Amniotic epithelial cell (primary cell): ENCODE results near the gene RETSAT.
"Not testable (repeated sequence)": the region's sequence is repeated elsewhere in the genome, so short reads cannot be mapped to it uniquely, and the experiment has no call there.

ENCODE experiments used
- DNase-seq: peaks from one replicate; pipeline ENCODE4 v3.0.0-alpha.2; 2010; ENCODE audit warnings: low read depth

Gene RETSAT

GRCh38 chr2:85330839-85331636 is 23.3 kb downstream of the RETSAT start:
- no peak for DNase-seq

GRCh38 chr2:85329701-85330100 is 24.6 kb downstream of the RETSAT start:
- not testable (repeated sequence) for DNase-seq

GRCh38 chr2:85329181-85329651 is 25.1 kb downstream of the RETSAT start:
- DNase-seq = no peak

GRCh38 chr2:85327822-85328617 is 26.3 kb downstream of the RETSAT start, which contains the start of gene TGOLN2:
TGOLN2 (minus strand) TSS chr2:85327989; CDS start chr2:85327962, 27 bp downstream.
- DNase-seq = peak; percentile 80

- peak; percentile 33 for DNase-seq
Observed at GRCh38 chr2:85327160-85327821, 27.0 kb downstream of the RETSAT start.

GRCh38 chr2:85326406-85327159 is 27.7 kb downstream of the RETSAT start:
- DNase-seq = peak; percentile 74

- no peak for DNase-seq
Observed at GRCh38 chr2:85325466-85325811, 28.9 kb downstream of the RETSAT start.

GRCh38 chr2:85324639-85325465 is 29.5 kb downstream of the RETSAT start:
- peak; percentile 85 for DNase-seq

GRCh38 chr2:85323988-85324367 is 30.4 kb downstream of the RETSAT start:
- not testable (repeated sequence) for DNase-seq

GRCh38 chr2:85323351-85323987 is 30.9 kb downstream of the RETSAT start:
- no peak for DNase-seq

- DNase-seq = no peak
Observed at GRCh38 chr2:85319796-85320195, 34.5 kb downstream of the RETSAT start.

- DNase-seq = peak; percentile 80
Observed at GRCh38 chr2:85318222-85319074, 35.9 kb downstream of the RETSAT start.

GRCh38 chr2:85315921-85316320 is 38.4 kb downstream of the RETSAT start:
- DNase-seq = not testable (repeated sequence)

- DNase-seq = no peak
Observed at GRCh38 chr2:85314884-85315242, 39.5 kb downstream of the RETSAT start.

GRCh38 chr2:85312404-85312803 is 41.9 kb downstream of the RETSAT start:
- peak; percentile 91 for DNase-seq

GRCh38 chr2:85310330-85310729 is 44.0 kb downstream of the RETSAT start:
- no peak for DNase-seq

GRCh38 chr2:85309699-85310321 is 44.5 kb downstream of the RETSAT start:
- no peak for DNase-seq

- DNase-seq = peak; percentile 37
Observed at GRCh38 chr2:85308896-85309555, 45.3 kb downstream of the RETSAT start.
